Esophagus muscularis mucosa (tissue), 4 donors: ENCODE results near the gene MYO9B.

Experiments used
- EP300 ChIP-seq: sonication (generic); formaldehyde crosslinking; IDR thresholded peaks from one replicate; pipeline ENCODE4 v1.6.1; 2017; ENCODE audit warnings: antibody characterized with exemption
- POLR2A ChIP-seq: fragments of 450-650 bp; IDR thresholded peaks from one replicate; pipeline ENCODE4 v1.6.1; 2017; ENCODE audit warnings: antibody characterized with exemption, moderate library complexity, mild to moderate bottlenecking, low read depth
- POLR2AphosphoS5 ChIP-seq, 2 donors: sonication (generic); formaldehyde crosslinking; IDR thresholded peaks; one replicate each; pipeline ENCODE4 v1.6.1; 2017; ENCODE audit warnings: antibody characterized with exemption in 2 of 2
- TF ChIP-seq, protein P1 (sequence below), 3 experiments: fragments of 200-600 bp in 2 of 3; fragments of 450-650 bp in 1 of 3; sonication (generic) in 2 of 3; IDR thresholded peaks; one replicate each; pipeline ENCODE4 v1.5.1; 2017 to 2019; ENCODE audit warnings: antibody characterized with exemption in 3 of 3, mild to moderate bottlenecking in 2 of 3, moderate library complexity in 1 of 3

DNA sequence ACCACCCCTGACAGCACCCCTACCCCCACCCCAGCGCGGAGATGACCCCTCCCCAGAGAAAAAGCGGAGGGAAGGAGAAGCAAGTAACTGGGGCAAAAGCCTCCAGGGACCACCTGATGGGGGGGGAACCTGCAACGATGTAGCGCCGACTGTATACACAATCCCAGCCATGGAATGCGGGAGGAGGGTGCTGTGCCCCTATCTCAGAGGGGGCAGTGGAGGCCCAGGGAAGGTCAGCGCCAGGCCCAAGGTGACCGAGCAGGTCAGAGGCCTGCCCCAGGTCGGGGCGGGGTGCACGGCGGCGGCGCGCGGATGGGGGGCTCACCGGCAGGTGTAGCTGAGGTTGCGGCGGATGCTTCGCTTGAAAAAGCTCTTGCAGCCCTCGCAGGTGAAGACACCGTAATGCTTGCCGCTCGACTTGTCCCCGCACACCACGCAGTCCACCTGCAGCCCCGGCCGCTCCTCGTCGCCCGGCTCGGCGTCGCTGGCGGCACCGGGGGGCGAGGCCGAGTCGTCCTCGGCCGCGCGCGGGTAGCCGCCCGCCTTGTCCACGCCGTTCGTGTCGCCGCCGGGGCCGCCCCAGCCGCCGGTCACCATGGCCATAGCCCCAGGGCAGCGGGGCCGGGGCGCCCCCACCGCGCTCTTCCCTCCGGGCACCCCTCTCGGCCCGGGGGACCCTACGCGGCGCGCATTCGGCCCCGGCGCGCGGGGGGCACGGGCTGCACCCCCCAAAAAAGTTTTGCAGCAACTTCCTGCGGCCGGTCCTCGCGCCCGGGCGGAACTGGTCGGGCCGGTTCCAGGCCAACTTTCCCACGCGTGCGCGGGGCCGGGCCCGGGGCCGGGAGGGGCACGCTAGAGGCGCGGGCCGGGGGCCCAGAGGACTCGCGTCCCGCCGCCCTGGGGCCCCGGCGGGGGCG lies 169.3 kb downstream of the MYO9B start:
- TF ChIP-seq, protein P1, sequence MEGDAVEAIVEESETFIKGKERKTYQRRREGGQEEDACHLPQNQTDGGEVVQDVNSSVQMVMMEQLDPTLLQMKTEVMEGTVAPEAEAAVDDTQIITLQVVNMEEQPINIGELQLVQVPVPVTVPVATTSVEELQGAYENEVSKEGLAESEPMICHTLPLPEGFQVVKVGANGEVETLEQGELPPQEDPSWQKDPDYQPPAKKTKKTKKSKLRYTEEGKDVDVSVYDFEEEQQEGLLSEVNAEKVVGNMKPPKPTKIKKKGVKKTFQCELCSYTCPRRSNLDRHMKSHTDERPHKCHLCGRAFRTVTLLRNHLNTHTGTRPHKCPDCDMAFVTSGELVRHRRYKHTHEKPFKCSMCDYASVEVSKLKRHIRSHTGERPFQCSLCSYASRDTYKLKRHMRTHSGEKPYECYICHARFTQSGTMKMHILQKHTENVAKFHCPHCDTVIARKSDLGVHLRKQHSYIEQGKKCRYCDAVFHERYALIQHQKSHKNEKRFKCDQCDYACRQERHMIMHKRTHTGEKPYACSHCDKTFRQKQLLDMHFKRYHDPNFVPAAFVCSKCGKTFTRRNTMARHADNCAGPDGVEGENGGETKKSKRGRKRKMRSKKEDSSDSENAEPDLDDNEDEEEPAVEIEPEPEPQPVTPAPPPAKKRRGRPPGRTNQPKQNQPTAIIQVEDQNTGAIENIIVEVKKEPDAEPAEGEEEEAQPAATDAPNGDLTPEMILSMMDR (IDR thresholded peaks at IDR 0.05): no peak
- TF ChIP-seq EP300 (no peak), POLR2A (no peak), POLR2AphosphoS5 (IDR thresholded peaks at IDR 0.05) (no peak)
